HepG2 (cell line): ENCODE data around the gene MTA1. TPM values are rescaled to one million over a fixed set of nuclear protein-coding genes. Genes with fewer than 3 reads are reported as not detected.

ENCODE experiments used
- HCFC1 ChIP-seq: fragments of 150-350 bp; IDR thresholded peaks from 2 replicates; pipeline ENCODE4 v1.6.1; 2014; ENCODE audit warnings: low read depth, low read length
- HIVEP1 ChIP-seq: sonication (generic); formaldehyde crosslinking; IDR thresholded peaks from 2 replicates; pipeline ENCODE4 v1.4.0; 2020; ENCODE audit warnings: mild to moderate bottlenecking, missing genetic modification reagents
- IRX3 ChIP-seq: sonication (generic); formaldehyde crosslinking; IDR thresholded peaks from 2 replicates; pipeline ENCODE4 v1.8.1; 2023; ENCODE audit warnings: mild to moderate bottlenecking, low read depth, missing genetic modification reagents, borderline replicate concordance
- MED1 ChIP-seq: sonication (generic); formaldehyde crosslinking; IDR thresholded peaks from 2 replicates; pipeline ENCODE4 v1.4.0; 2020; ENCODE audit warnings: missing genetic modification reagents
- MIER3 ChIP-seq: IDR thresholded peaks from 2 replicates; pipeline ENCODE4 v1.6.1; 2016; ENCODE audit warnings: missing compliant biosample characterization, borderline replicate concordance
- ZFYVE20 ChIP-seq: sonication (generic); formaldehyde crosslinking; IDR thresholded peaks from 2 replicates; pipeline ENCODE4 v1.8.0; 2023; ENCODE audit warnings: low read depth, mild to moderate bottlenecking, moderate library complexity, missing genetic modification reagents, borderline replicate concordance
- ZNF318 ChIP-seq: sonication (generic); formaldehyde crosslinking; IDR thresholded peaks from 2 replicates; pipeline ENCODE4 v1.4.0; 2020; ENCODE audit warnings: mild to moderate bottlenecking, missing genetic modification reagents
- ZNF607 ChIP-seq: sonication (generic); formaldehyde crosslinking; IDR thresholded peaks from 2 replicates; pipeline ENCODE4 v1.5.1; 2020; ENCODE audit warnings: missing genetic modification reagents, mild to moderate bottlenecking, borderline replicate concordance
- polyA plus RNA-seq, 8 experiments: library from polyadenylated mRNA; depleted of rRNA in 3 of 8; stranded (reverse) in 7 of 8; unstranded in 1 of 8; fragments of >200 nt; fragmentation: Illumina TruSeq in 4 of 8; extraction: Trizol in 4 of 8; gene quantifications; 2 replicates each; pipeline versions ENCODE4 v1.2.1 to v1.2.3, GENCODE V29; 2011 to 2016; ENCODE audit warnings: low read depth in 4 of 8, missing spikeins in 1 of 8, mixed read lengths in 1 of 8; ENCODE audit not compliant: insufficient read depth in 1 of 8
- total RNA-seq, 5 experiments: library from RNA; depleted of rRNA; stranded (reverse); fragments of >200 nt; fragmentation: Illumina TruSeq; extraction: Trizol; gene quantifications; 2 replicates each; pipeline ENCODE4 v1.2.3, GENCODE V29; 2016; ENCODE audit warnings: low read depth in 1 of 5
- TF ChIP-seq, protein P1 (sequence below): sonication (generic); formaldehyde crosslinking; IDR thresholded peaks from 2 replicates; pipeline ENCODE4 v1.5.0; 2020; ENCODE audit warnings: mild to moderate bottlenecking, missing genetic modification reagents, borderline replicate concordance
- TF ChIP-seq, protein P2 (sequence below): sonication (generic); formaldehyde crosslinking; IDR thresholded peaks from 2 replicates; pipeline ENCODE4 v1.8.1; 2023; ENCODE audit warnings: mild to moderate bottlenecking, moderate library complexity, missing genetic modification reagents
- TF ChIP-seq, protein P3 (sequence below): sonication (generic); formaldehyde crosslinking; IDR thresholded peaks from 2 replicates; pipeline ENCODE4 v1.5.0; 2020; ENCODE audit warnings: mild to moderate bottlenecking, missing genetic modification reagents

MTA1 gene
- total and polyA plus RNA-seq, 2 of the 13 experiments (the other 11 are each of a cell fraction or from before 2014, with no cell fraction given) = 35.2 to 85.8 TPM

DNA sequence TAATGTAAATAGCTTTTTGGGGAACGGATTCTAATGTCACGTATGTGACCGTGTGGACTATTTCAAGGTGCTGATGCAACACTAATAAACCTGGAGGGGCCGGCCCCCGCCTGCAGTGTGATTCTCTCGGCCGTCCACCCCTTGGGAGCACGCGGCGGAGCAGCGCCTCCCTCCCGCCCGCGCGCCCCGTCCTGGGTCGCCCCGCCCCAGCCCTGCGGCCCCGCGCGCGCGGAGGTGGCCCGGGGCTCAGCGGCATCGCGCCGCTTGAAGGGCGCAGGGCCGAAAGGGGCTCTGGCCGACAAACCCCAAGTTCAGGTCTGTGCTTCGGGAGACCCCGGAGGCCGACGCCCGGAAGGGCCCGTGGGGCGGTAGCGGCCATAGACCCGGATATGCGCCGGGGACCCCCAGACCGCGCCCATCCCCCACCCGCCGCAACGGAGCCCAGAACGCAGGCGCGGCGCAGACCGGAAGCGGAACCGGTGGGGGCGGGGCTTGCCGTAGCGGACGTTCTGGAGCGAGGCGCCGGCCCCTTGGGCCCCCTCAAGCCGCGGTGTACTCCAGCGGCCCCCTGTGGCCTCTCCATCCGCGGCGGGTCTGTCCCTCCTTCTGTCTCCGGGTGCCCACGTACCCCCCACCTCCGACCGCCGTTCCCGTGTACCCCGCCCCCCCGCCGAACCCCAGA lies 21.4 kb upstream of the MTA1 start, which contains the start of gene TEX22 (continued):
- TF ChIP-seq ZNF318 (no peak), IRX3 (CRISPR knock-in tag) (peak; percentile 86), MIER3 (CRISPR knock-in tag) (peak; percentile 47; the same call in 1 of the 2 replicates), ZFYVE20 (no peak; the same call in 1 of the 2 replicates), HIVEP1 (no peak), MED1 (CRISPR knock-in tag) (no peak), ZNF607 (peak; percentile 58; the same call in 1 of the 2 replicates), HCFC1 (peak; percentile 41; the same call in 1 of the 2 replicates)
- TF ChIP-seq, protein P1, sequence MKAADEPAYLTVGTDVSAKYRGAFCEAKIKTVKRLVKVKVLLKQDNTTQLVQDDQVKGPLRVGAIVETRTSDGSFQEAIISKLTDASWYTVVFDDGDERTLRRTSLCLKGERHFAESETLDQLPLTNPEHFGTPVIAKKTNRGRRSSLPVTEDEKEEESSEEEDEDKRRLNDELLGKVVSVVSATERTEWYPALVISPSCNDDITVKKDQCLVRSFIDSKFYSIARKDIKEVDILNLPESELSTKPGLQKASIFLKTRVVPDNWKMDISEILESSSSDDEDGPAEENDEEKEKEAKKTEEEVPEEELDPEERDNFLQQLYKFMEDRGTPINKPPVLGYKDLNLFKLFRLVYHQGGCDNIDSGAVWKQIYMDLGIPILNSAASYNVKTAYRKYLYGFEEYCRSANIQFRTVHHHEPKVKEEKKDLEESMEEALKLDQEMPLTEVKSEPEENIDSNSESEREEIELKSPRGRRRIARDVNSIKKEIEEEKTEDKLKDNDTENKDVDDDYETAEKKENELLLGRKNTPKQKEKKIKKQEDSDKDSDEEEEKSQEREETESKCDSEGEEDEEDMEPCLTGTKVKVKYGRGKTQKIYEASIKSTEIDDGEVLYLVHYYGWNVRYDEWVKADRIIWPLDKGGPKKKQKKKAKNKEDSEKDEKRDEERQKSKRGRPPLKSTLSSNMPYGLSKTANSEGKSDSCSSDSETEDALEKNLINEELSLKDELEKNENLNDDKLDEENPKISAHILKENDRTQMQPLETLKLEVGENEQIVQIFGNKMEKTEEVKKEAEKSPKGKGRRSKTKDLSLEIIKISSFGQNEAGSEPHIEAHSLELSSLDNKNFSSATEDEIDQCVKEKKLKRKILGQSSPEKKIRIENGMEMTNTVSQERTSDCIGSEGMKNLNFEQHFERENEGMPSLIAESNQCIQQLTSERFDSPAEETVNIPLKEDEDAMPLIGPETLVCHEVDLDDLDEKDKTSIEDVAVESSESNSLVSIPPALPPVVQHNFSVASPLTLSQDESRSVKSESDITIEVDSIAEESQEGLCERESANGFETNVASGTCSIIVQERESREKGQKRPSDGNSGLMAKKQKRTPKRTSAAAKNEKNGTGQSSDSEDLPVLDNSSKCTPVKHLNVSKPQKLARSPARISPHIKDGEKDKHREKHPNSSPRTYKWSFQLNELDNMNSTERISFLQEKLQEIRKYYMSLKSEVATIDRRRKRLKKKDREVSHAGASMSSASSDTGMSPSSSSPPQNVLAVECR (CRISPR knock-in tag) = no peak
- TF ChIP-seq, protein P2, sequence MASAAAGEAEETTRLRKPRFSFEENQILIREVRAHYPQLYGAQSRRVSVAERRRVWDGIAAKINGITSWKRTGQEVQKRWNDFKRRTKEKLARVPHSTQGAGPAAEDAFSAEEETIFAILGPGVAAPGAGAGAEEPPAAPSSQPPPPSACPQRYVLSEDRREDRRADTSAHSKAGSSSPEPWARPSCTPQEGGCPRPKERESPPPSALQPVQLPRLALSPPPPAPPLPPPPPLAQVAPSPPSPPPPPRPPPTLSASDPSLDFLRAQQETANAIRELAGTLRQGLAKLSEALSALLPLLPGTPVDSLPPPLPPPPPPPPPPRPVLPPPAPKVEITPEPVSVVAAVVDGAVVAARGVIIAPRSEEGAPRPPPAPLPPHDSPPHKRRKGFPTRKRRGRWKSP (CRISPR knock-in tag) = 0 out of 2 replicates have a peak, but pooled peaks have one; percentile 47
- TF ChIP-seq, protein P3, sequence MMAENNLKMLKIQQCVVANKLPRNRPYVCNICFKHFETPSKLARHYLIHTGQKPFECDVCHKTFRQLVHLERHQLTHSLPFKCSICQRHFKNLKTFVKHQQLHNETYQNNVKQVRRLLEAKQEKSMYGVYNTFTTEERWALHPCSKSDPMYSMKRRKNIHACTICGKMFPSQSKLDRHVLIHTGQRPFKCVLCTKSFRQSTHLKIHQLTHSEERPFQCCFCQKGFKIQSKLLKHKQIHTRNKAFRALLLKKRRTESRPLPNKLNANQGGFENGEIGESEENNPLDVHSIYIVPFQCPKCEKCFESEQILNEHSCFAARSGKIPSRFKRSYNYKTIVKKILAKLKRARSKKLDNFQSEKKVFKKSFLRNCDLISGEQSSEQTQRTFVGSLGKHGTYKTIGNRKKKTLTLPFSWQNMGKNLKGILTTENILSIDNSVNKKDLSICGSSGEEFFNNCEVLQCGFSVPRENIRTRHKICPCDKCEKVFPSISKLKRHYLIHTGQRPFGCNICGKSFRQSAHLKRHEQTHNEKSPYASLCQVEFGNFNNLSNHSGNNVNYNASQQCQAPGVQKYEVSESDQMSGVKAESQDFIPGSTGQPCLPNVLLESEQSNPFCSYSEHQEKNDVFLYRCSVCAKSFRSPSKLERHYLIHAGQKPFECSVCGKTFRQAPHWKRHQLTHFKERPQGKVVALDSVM (CRISPR knock-in tag) = 0 out of 2 replicates have a peak, but pooled peaks have one; percentile 4
